PFSK-1 (cell line): ENCODE results near the gene HEATR3.

Source experiments
- FOXP2 ChIP-seq: optimal IDR thresholded peaks from 2 replicates; pipeline ENCODE3; 2011; ENCODE audit warnings: borderline replicate concordance, control low read depth, inconsistent platforms; ENCODE audit not compliant: insufficient read depth; ENCODE audit errors: extremely low read length, extremely low read depth
- POLR2AphosphoS5 ChIP-seq: IDR thresholded peaks from 2 replicates; pipeline ENCODE4 v1.6.1; 2012; ENCODE audit warnings: low read depth, mild to moderate bottlenecking, control low read depth, low read length, moderate library complexity
- REST ChIP-seq, 2 experiments: IDR thresholded peaks; 2 replicates each; pipeline versions ENCODE4 v1.6.1 to v1.8.0; 2011 to 2012; ENCODE audit warnings: low read depth in 2 of 2, low read length in 2 of 2, control low read depth in 1 of 2, inconsistent platforms in 1 of 2, mild to moderate bottlenecking in 1 of 2, moderate library complexity in 1 of 2; ENCODE audit not compliant: insufficient read depth in 1 of 2
- SIN3A ChIP-seq: IDR thresholded peaks from 2 replicates; pipeline ENCODE4 v1.6.1; 2012; ENCODE audit warnings: mild to moderate bottlenecking, low read length, moderate library complexity, borderline replicate concordance; ENCODE audit not compliant: insufficient read depth
- TAF1 ChIP-seq: IDR thresholded peaks from 2 replicates; pipeline ENCODE4 v1.6.1; 2012; ENCODE audit warnings: low read length, control low read depth, borderline replicate concordance; ENCODE audit not compliant: insufficient read depth

HEATR3 gene

GRCh38 chr16:50045412-50045811, 20.4 kb upstream of the HEATR3 start:
- no peak for TF ChIP-seq FOXP2
- TF ChIP-seq REST (IDR thresholded peaks at IDR 0.05; ENCODE audit: insufficient read depth in 1 of 2, low read depth in 2 of 2, low read length in 2 of 2), result no peak
- no peak for TF ChIP-seq POLR2AphosphoS5
- TF ChIP-seq TAF1, result no peak
- no peak for TF ChIP-seq SIN3A

- TF ChIP-seq FOXP2, result no peak
- no peak for TF ChIP-seq TAF1
- no peak for TF ChIP-seq REST (IDR thresholded peaks at IDR 0.05; ENCODE audit: insufficient read depth in 1 of 2, low read depth in 2 of 2, low read length in 2 of 2)
- TF ChIP-seq POLR2AphosphoS5, result no peak
- no peak for TF ChIP-seq SIN3A
Measured at GRCh38 chr16:50046853-50047252, 18.9 kb upstream of the HEATR3 start.

- no peak for TF ChIP-seq TAF1
- no peak for TF ChIP-seq FOXP2
- TF ChIP-seq POLR2AphosphoS5, result no peak
- no peak for TF ChIP-seq SIN3A
- no peak for TF ChIP-seq REST (IDR thresholded peaks at IDR 0.05; ENCODE audit: insufficient read depth in 1 of 2, low read depth in 2 of 2, low read length in 2 of 2)
Measured at GRCh38 chr16:50047864-50048263, 17.9 kb upstream of the HEATR3 start.

GRCh38 chr16:50050802-50051201, 15.0 kb upstream of the HEATR3 start:
- TF ChIP-seq REST (IDR thresholded peaks at IDR 0.05; ENCODE audit: insufficient read depth in 1 of 2, low read depth in 2 of 2, low read length in 2 of 2) (no peak), FOXP2 (no peak), POLR2AphosphoS5 (no peak), TAF1 (no peak), SIN3A (no peak)

GRCh38 chr16:50056226-50056625, 9.5 kb upstream of the HEATR3 start:
- TF ChIP-seq TAF1, result no peak
- no peak for TF ChIP-seq FOXP2
- no peak for TF ChIP-seq SIN3A
- TF ChIP-seq POLR2AphosphoS5, result no peak
- no peak for TF ChIP-seq REST (IDR thresholded peaks at IDR 0.05; ENCODE audit: insufficient read depth in 1 of 2, low read depth in 2 of 2, low read length in 2 of 2)
